HepG2 (cell line): ENCODE results near the gene RPL3. TPM values are rescaled to one million over a fixed set of nuclear protein-coding genes. Genes with fewer than 3 reads are reported as not detected.

Experiments used
- HIVEP1 ChIP-seq: sonication (generic); formaldehyde crosslinking; IDR thresholded peaks from 2 replicates; pipeline ENCODE4 v1.4.0; 2020; ENCODE audit warnings: mild to moderate bottlenecking, missing genetic modification reagents
- RBFOX2 ChIP-seq: fragments of 200-400 bp; formaldehyde crosslinking; IDR thresholded peaks from 2 replicates; pipeline ENCODE4 v1.6.1; 2017; ENCODE audit warnings: low read depth, mild to moderate bottlenecking, low read length
- TBP ChIP-seq: sonication (generic); formaldehyde crosslinking; IDR thresholded peaks from 2 replicates; pipeline ENCODE4 v1.5.0; 2020; ENCODE audit warnings: missing genetic modification reagents
- polyA plus RNA-seq, 8 experiments: library from polyadenylated mRNA; depleted of rRNA in 3 of 8; stranded (reverse) in 7 of 8; unstranded in 1 of 8; fragments of >200 nt; fragmentation: Illumina TruSeq in 4 of 8; extraction: Trizol in 4 of 8; gene quantifications; 2 replicates each; pipeline versions ENCODE4 v1.2.1 to v1.2.3, GENCODE V29; 2011 to 2016; ENCODE audit warnings: low read depth in 4 of 8, missing spikeins in 1 of 8, mixed read lengths in 1 of 8; ENCODE audit not compliant: insufficient read depth in 1 of 8
- total RNA-seq, 5 experiments: library from RNA; depleted of rRNA; stranded (reverse); fragments of >200 nt; fragmentation: Illumina TruSeq; extraction: Trizol; gene quantifications; 2 replicates each; pipeline ENCODE4 v1.2.3, GENCODE V29; 2016; ENCODE audit warnings: low read depth in 1 of 5
- TF ChIP-seq, protein P1 (sequence below): sonication (generic); formaldehyde crosslinking; conservative IDR thresholded peaks from 2 replicates; pipeline ENCODE4 v1.4.0; 2020; ENCODE audit warnings: mild to moderate bottlenecking, missing genetic modification reagents, moderate library complexity
- TF ChIP-seq, protein P2 (sequence below): sonication (generic); formaldehyde crosslinking; IDR thresholded peaks from 2 replicates; pipeline ENCODE4 v1.9.0; 2021; ENCODE audit warnings: mild to moderate bottlenecking, missing genetic modification reagents
- TF ChIP-seq, protein P3 (sequence below): sonication (generic); formaldehyde crosslinking; IDR thresholded peaks from 2 replicates; pipeline ENCODE4 v1.4.0; 2020; ENCODE audit warnings: missing genetic modification reagents, borderline replicate concordance
- TF ChIP-seq, protein P4 (sequence below): sonication (generic); formaldehyde crosslinking; IDR thresholded peaks from 2 replicates; pipeline ENCODE4 v1.4.0; 2020; ENCODE audit warnings: missing genetic modification reagents

Gene RPL3
- total and polyA plus RNA-seq, 2 of the 13 experiments (the other 11 are each of a cell fraction or from before 2014, with no cell fraction given), result 1,051 to 3,279 TPM

DNA sequence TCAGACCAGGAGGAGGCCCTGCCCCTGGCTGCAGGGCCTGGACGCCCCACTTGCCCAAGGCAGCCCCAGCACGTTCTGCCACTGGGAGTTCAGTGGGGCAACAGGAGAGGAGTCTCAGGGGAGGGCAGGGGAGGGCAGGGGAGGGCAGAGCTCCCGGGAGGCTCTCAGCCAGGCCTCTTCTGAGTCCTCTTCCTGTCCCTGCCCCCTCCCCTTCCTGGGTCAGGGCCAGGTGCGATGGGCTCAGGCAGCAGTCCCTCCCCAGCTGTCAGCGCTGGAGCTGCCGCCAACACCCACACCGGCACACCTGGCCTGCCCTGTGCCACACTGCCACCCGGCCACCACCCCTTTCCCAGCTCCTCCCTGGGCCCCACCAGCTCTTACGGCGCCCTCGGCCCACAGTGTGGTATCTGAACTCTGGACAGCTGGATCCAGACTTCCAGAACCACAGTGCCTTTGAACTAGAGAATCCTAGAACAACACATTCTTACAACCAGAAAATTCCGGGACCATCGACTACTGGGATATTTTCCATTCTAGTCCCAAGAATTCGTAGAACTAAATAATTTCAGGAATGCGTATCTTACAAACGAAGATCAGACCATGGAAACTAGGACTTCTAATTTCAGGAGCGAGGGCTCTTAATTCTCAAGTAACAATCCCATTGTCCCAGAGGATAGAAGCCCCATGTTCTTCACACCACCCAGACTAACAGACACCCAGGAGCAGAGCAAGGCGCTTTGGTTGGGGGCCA lies 21.8 kb downstream of the RPL3 start (continued):
- TF ChIP-seq, protein P1, sequence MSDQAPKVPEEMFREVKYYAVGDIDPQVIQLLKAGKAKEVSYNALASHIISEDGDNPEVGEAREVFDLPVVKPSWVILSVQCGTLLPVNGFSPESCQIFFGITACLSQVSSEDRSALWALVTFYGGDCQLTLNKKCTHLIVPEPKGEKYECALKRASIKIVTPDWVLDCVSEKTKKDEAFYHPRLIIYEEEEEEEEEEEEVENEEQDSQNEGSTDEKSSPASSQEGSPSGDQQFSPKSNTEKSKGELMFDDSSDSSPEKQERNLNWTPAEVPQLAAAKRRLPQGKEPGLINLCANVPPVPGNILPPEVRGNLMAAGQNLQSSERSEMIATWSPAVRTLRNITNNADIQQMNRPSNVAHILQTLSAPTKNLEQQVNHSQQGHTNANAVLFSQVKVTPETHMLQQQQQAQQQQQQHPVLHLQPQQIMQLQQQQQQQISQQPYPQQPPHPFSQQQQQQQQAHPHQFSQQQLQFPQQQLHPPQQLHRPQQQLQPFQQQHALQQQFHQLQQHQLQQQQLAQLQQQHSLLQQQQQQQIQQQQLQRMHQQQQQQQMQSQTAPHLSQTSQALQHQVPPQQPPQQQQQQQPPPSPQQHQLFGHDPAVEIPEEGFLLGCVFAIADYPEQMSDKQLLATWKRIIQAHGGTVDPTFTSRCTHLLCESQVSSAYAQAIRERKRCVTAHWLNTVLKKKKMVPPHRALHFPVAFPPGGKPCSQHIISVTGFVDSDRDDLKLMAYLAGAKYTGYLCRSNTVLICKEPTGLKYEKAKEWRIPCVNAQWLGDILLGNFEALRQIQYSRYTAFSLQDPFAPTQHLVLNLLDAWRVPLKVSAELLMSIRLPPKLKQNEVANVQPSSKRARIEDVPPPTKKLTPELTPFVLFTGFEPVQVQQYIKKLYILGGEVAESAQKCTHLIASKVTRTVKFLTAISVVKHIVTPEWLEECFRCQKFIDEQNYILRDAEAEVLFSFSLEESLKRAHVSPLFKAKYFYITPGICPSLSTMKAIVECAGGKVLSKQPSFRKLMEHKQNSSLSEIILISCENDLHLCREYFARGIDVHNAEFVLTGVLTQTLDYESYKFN (CRISPR knock-in tag), result peak; percentile 55
- TF ChIP-seq, protein P2, sequence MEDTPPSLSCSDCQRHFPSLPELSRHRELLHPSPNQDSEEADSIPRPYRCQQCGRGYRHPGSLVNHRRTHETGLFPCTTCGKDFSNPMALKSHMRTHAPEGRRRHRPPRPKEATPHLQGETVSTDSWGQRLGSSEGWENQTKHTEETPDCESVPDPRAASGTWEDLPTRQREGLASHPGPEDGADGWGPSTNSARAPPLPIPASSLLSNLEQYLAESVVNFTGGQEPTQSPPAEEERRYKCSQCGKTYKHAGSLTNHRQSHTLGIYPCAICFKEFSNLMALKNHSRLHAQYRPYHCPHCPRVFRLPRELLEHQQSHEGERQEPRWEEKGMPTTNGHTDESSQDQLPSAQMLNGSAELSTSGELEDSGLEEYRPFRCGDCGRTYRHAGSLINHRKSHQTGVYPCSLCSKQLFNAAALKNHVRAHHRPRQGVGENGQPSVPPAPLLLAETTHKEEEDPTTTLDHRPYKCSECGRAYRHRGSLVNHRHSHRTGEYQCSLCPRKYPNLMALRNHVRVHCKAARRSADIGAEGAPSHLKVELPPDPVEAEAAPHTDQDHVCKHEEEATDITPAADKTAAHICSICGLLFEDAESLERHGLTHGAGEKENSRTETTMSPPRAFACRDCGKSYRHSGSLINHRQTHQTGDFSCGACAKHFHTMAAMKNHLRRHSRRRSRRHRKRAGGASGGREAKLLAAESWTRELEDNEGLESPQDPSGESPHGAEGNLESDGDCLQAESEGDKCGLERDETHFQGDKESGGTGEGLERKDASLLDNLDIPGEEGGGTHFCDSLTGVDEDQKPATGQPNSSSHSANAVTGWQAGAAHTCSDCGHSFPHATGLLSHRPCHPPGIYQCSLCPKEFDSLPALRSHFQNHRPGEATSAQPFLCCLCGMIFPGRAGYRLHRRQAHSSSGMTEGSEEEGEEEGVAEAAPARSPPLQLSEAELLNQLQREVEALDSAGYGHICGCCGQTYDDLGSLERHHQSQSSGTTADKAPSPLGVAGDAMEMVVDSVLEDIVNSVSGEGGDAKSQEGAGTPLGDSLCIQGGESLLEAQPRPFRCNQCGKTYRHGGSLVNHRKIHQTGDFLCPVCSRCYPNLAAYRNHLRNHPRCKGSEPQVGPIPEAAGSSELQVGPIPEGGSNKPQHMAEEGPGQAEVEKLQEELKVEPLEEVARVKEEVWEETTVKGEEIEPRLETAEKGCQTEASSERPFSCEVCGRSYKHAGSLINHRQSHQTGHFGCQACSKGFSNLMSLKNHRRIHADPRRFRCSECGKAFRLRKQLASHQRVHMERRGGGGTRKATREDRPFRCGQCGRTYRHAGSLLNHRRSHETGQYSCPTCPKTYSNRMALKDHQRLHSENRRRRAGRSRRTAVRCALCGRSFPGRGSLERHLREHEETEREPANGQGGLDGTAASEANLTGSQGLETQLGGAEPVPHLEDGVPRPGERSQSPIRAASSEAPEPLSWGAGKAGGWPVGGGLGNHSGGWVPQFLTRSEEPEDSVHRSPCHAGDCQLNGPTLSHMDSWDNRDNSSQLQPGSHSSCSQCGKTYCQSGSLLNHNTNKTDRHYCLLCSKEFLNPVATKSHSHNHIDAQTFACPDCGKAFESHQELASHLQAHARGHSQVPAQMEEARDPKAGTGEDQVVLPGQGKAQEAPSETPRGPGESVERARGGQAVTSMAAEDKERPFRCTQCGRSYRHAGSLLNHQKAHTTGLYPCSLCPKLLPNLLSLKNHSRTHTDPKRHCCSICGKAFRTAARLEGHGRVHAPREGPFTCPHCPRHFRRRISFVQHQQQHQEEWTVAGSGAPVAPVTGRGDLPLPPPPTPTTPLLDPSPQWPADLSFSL, result no peak
- 0 out of 2 replicates have a peak, but pooled peaks have one; percentile 22 for TF ChIP-seq RBFOX2
- no peak for TF ChIP-seq TBP (CRISPR knock-in tag)
- TF ChIP-seq, protein P3, sequence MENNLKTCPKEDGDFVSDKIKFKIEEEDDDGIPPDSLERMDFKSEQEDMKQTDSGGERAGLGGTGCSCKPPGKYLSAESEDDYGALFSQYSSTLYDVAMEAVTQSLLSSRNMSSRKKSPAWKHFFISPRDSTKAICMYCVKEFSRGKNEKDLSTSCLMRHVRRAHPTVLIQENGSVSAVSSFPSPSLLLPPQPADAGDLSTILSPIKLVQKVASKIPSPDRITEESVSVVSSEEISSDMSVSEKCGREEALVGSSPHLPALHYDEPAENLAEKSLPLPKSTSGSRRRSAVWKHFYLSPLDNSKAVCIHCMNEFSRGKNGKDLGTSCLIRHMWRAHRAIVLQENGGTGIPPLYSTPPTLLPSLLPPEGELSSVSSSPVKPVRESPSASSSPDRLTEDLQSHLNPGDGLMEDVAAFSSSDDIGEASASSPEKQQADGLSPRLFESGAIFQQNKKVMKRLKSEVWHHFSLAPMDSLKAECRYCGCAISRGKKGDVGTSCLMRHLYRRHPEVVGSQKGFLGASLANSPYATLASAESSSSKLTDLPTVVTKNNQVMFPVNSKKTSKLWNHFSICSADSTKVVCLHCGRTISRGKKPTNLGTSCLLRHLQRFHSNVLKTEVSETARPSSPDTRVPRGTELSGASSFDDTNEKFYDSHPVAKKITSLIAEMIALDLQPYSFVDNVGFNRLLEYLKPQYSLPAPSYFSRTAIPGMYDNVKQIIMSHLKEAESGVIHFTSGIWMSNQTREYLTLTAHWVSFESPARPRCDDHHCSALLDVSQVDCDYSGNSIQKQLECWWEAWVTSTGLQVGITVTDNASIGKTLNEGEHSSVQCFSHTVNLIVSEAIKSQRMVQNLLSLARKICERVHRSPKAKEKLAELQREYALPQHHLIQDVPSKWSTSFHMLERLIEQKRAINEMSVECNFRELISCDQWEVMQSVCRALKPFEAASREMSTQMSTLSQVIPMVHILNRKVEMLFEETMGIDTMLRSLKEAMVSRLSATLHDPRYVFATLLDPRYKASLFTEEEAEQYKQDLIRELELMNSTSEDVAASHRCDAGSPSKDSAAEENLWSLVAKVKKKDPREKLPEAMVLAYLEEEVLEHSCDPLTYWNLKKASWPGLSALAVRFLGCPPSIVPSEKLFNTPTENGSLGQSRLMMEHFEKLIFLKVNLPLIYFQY (CRISPR knock-in tag), result peak; percentile 89; the same call in 1 of the 2 replicates
- TF ChIP-seq HIVEP1 (CRISPR knock-in tag), result no peak
- TF ChIP-seq, protein P4, sequence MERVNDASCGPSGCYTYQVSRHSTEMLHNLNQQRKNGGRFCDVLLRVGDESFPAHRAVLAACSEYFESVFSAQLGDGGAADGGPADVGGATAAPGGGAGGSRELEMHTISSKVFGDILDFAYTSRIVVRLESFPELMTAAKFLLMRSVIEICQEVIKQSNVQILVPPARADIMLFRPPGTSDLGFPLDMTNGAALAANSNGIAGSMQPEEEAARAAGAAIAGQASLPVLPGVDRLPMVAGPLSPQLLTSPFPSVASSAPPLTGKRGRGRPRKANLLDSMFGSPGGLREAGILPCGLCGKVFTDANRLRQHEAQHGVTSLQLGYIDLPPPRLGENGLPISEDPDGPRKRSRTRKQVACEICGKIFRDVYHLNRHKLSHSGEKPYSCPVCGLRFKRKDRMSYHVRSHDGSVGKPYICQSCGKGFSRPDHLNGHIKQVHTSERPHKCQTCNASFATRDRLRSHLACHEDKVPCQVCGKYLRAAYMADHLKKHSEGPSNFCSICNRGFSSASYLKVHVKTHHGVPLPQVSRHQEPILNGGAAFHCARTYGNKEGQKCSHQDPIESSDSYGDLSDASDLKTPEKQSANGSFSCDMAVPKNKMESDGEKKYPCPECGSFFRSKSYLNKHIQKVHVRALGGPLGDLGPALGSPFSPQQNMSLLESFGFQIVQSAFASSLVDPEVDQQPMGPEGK (CRISPR knock-in tag), result peak; percentile 60
